AG10803 (cell line): ENCODE data around the gene CCT6A.
"Not testable (repeated sequence)": the region's sequence is repeated elsewhere in the genome, so short reads cannot be mapped to it uniquely, and the experiment has no call there.

Experiments
- DNase-seq: peaks from one replicate; pipeline ENCODE4 v3.0.0; 2010; ENCODE audit warnings: low read depth
- H3K4me3 ChIP-seq: 2 replicates; pipeline ENCODE4 v1.5.1; 2011; ENCODE audit warnings: mild to moderate bottlenecking, low read length, control low read depth
- CTCF ChIP-seq: conservative IDR thresholded peaks from 2 replicates; pipeline ENCODE4 v1.5.1; 2011; ENCODE audit warnings: mild to moderate bottlenecking, low read length, control low read depth, inconsistent platforms

Gene CCT6A

GRCh38 chr7:56023500-56023899 is 28.1 kb upstream of the CCT6A start:
- H3K4me3 ChIP-seq = no peak overlapping the region
- TF ChIP-seq CTCF = no peak
- no peak for DNase-seq

GRCh38 chr7:56026538-56026937 is 25.0 kb upstream of the CCT6A start:
- DNase-seq = no peak
- H3K4me3 ChIP-seq = no peak overlapping the region
- TF ChIP-seq CTCF = no peak

GRCh38 chr7:56028942-56029630 is 22.5 kb upstream of the CCT6A start:
- no peak for TF ChIP-seq CTCF
- H3K4me3 ChIP-seq = no peak overlapping the region
- DNase-seq = no peak

- no peak for TF ChIP-seq CTCF
- DNase-seq = no peak
- no peak overlapping the region for H3K4me3 ChIP-seq
These were observed 21.2 kb upstream of the CCT6A start for GRCh38 chr7:56030340-56030739.

GRCh38 chr7:56031556-56031955 is 20.0 kb upstream of the CCT6A start:
- DNase-seq, H3K4me3 ChIP-seq: not testable (repeated sequence)

- DNase-seq, H3K4me3 ChIP-seq: not testable (repeated sequence)
These were observed 19.0 kb upstream of the CCT6A start for GRCh38 chr7:56032578-56032977.

- peak; percentile 70 for DNase-seq
- H3K4me3 ChIP-seq = peak overlapping the region; percentile 79
- TF ChIP-seq CTCF = peak; percentile 45
These were observed 17.7 kb upstream of the CCT6A start for GRCh38 chr7:56033671-56034432.

GRCh38 chr7:56040730-56041129 is 10.8 kb upstream of the CCT6A start:
- no peak for TF ChIP-seq CTCF
- no peak for DNase-seq
- H3K4me3 ChIP-seq = no peak overlapping the region

- not testable (repeated sequence) for H3K4me3 ChIP-seq, DNase-seq
These were observed 5.8 kb upstream of the CCT6A start for GRCh38 chr7:56045758-56046157.
